ENCODE results near the gene WASHC4.

GRCh38 chr12:105077435-105077834 is 30.1 kb upstream of the WASHC4 start:
- TF ChIP-seq CTCF (IDR thresholded peaks at IDR 0.05 in 8 of 11, conservative IDR thresholded peaks at IDR 0.05 in 3 of 11) (no peak), POLR2AphosphoS5 (IDR thresholded peaks at IDR 0.05) (no peak)

Measured in spleen (tissue), 7 donors.